Muscle of leg (tissue), 11 donors: ENCODE measurements around the gene SFTPA2. TPM values are rescaled to one million over a fixed set of nuclear protein-coding genes. Genes with fewer than 3 reads are reported as not detected.
A peak's percentile ranks its signal among the peaks of the same experiment; 100 is the strongest.
"Not testable (repeated sequence)": the region's sequence is repeated elsewhere in the genome, so short reads cannot be mapped to it uniquely, and the experiment has no call there.

Experiments
- DNase-seq: peaks from one replicate; pipeline ENCODE4 v3.0.0; 2013
- H3K27ac ChIP-seq: one replicate; pipeline ENCODE4 v1.5.1; 2013; ENCODE audit warnings: mild to moderate bottlenecking, low read length, control low read depth
- H3K27me3 ChIP-seq: one replicate; pipeline ENCODE4 v1.6.1; 2013; ENCODE audit warnings: low read length; ENCODE audit not compliant: control insufficient read depth, insufficient read depth
- H3K36me3 ChIP-seq: one replicate; pipeline ENCODE4 v1.6.1; 2013; ENCODE audit warnings: low read length; ENCODE audit not compliant: control insufficient read depth, insufficient read depth
- H3K4me1 ChIP-seq: one replicate; pipeline ENCODE4 v1.6.1; 2013; ENCODE audit warnings: low read length; ENCODE audit not compliant: control insufficient read depth, insufficient read depth
- H3K4me3 ChIP-seq: one replicate; pipeline ENCODE4 v1.5.1; 2013; ENCODE audit warnings: low read length, control low read depth
- H3K9me3 ChIP-seq: replicated peaks from 2 replicates; pipeline ENCODE4 v1.6.1; 2013; ENCODE audit warnings: low read depth, low read length; ENCODE audit not compliant: control insufficient read depth
- WGBS: methylation state at CpG from one replicate; pipeline ENCODE4 v1.1.5; 2013; ENCODE audit warnings: missing lambda C conversion rate; ENCODE audit not compliant: insufficient coverage; 5-methylcytosine and 5-hydroxymethylcytosine counted together
- polyA plus RNA-seq, 8 donors: library from polyadenylated mRNA; unstranded; fragments of 120-200 nt; gene quantifications; one replicate each; pipeline versions ENCODE4 v1.2.1 to v1.2.3, GENCODE V29; 2013; ENCODE audit warnings: inconsistent platforms in 1 of 8, low replicate concordance in 1 of 8; ENCODE audit not compliant: insufficient read length in 8 of 8, insufficient read depth in 1 of 8
- total RNA-seq: library from RNA; stranded (reverse); fragments of 120-200 nt; gene quantifications from one replicate; pipeline ENCODE4 v1.2.4, GENCODE V29; 2013

Gene SFTPA2
- total and polyA plus RNA-seq, 9 donors, result 0.05 to 0.69 (median 0.06) TPM; not detected in 6

DNA sequence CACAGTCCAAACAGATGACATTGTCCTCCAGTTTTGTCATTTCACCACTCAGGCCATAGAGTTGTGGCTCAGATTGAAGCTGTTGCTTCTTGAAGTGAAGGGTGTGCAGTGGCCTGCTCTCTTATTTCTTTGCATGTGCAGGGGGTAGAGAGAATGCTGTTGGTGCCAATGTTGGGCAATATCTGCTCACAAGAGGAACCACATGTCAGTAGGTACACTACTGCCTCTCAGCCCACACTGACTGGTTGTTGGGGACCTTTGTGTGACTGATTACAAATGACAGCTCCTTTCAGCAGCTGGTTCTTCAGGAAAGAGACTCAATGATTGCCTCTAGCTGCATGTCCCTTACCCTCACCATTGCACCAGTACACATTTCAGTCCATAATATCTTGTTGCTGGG, 28.6 kb upstream of the SFTPA2 start:
- Histone ChIP-seq H3K4me3 (no peak overlapping the region), H3K9me3 (no peaks in the 10 kb centered on the region), H3K27me3 (no peaks in the 10 kb centered on the region), H3K4me1 (no peaks in the 10 kb centered on the region), H3K36me3 (no peaks in the 10 kb centered on the region), H3K27ac (no peak overlapping the region)
- no peak for DNase-seq

DNA sequence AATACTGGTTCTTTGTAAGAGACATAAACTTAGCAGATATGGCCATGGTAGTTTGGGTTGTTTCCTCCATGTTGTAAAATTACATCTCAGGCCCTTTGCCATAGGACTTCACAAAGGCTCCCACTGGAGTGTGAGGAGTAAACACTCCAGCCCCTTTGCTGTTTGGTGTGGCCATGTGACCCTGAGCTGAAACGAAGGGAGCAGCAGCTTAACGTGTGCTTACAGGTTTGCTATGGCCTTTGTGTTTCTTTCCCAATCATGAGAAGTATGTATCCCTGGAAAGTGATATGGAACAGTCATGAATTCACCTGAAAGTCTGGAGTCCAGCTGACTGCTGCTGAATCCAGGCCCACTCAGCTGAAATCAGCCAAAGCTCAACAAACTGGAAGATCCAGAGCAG, 26.7 kb upstream of the SFTPA2 start:
- 68% methylated on average over 2 of the region's 2 CpGs for WGBS
- no peaks in the 10 kb centered on the region for H3K27me3 ChIP-seq
- no peaks in the 10 kb centered on the region for H3K4me1 ChIP-seq
- DNase-seq, result no peak
- H3K4me3 ChIP-seq, result no peak overlapping the region
- no peak overlapping the region for H3K27ac ChIP-seq
- H3K36me3 ChIP-seq, result no peaks in the 10 kb centered on the region
- no peaks in the 10 kb centered on the region for H3K9me3 ChIP-seq

DNA sequence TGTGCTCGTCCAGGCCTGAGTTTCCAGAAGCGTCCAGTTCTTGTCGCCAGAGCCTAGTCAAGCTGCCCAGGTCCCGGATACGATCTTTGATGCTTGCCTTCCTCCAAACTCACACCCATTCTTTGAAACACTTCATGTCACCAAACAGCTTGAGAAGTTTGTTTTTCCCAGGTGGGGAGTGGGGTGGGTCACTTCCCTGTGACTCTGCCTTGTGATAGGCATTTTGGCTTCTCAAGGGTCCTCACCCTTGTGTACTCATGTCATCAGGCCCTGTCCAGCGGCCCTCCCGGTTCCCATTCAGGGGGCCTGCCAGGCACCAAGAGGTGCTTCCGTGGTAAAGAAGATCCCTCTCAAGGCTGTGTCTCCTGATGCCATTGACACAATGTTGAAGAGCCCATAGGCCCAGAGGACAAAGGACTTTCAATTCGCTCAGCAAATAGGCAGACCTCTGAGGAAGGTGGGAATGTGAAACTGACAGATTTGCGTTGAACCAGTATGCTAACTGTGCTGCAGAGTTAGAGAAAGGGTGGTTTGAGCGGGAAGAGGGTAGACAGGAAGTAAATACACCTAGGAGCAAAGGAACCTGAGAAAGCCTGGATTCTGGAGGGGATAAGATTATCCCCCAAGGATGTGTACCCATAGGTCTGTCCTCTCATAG, 25.8 kb upstream of the SFTPA2 start:
- Histone ChIP-seq H3K4me1 (no peaks in the 10 kb centered on the region), H3K27ac (no peak overlapping the region), H3K36me3 (no peaks in the 10 kb centered on the region), H3K27me3 (no peaks in the 10 kb centered on the region), H3K9me3 (no peaks in the 10 kb centered on the region), H3K4me3 (no peak overlapping the region)
- no peak for DNase-seq
- 92% methylated on average over 9 of the region's 11 CpGs for WGBS

DNA sequence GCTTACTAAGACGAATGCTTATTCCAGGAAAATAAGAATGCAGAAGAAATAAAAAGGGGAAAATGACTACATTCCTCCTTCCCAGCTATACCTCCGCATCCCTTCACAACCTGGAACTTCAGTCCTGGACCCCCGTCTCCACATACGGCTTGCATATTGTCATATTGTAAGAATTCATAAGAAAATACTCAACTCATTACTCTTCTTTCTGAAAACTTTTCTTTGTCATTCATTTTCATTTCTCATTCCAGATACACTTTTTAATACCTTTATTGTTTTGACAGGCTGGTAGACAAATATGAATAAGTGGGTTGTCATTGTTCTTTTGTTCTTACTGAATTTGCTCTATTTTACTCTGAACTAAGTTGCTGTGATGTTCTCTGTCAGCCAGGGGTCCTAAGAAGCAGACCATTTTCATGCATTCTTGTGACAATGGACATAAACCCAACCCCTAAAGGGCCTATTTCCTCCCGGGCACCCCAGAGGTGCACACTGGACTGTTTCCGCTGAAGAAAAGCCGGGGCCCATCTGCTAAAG, 23.3 kb upstream of the SFTPA2 start:
- no peak for DNase-seq
- H3K27me3 ChIP-seq, result no peaks in the 10 kb centered on the region
- 100% methylated on average over 1 of the region's 7 CpGs for whole genome bisulfite sequencing
- H3K9me3 ChIP-seq, result no peaks in the 10 kb centered on the region
- H3K36me3 ChIP-seq, result no peaks in the 10 kb centered on the region
- no peaks in the 10 kb centered on the region for H3K4me1 ChIP-seq
- H3K4me3 ChIP-seq, result no peak overlapping the region
- no peak overlapping the region for H3K27ac ChIP-seq

DNA sequence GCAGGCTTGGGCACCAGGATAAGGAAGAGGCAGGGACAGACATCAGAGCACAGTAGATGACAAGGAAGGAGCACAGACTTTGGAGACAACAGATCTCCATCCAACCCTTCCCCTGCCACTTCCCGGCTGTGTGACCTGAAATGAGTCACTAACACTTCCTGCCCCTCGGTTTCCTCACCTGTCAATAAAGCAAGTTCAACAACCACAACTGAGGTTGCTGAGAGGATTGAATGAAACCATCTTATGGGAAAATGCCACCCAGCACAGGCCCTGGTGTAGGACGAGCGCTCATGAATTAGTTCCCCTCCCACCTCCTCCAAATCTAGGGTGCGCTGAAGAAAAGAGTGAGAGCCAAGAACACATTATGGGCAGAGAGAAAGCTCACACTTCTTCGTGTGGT, 22.7 kb upstream of the SFTPA2 start:
- 60% methylated on average over 1 of the region's 6 CpGs for WGBS

DNA sequence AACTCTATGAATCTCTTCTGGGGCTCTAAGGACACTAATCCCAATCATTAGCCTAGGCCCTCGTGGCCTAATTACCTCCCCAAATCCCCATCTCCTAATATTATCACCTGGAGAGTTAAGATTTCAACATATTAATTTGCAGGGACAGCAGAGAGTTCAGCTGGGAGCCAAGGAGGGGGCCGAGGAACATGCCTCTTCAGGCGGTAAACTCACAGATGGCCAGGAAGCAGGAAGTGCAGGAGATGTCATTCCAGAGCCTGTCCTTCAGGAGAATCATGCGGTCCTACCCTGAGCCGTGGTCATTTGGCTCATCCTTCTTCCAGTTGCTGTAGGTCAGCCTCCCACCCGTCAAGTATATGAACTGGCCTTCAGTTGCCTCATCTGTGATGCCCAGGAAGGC, 21.9 kb upstream of the SFTPA2 start:
- H3K27ac ChIP-seq, result no peak overlapping the region
- no peaks in the 10 kb centered on the region for H3K36me3 ChIP-seq
- no peak for DNase-seq
- no peaks in the 10 kb centered on the region for H3K27me3 ChIP-seq
- H3K9me3 ChIP-seq, result no peaks in the 10 kb centered on the region
- WGBS, result 87% methylated on average over 5 of the region's 6 CpGs
- no peak overlapping the region for H3K4me3 ChIP-seq
- no peaks in the 10 kb centered on the region for H3K4me1 ChIP-seq

More for the DNA sequence above, 22.7 kb upstream of the SFTPA2 start:
- not testable (repeated sequence) for H3K9me3 ChIP-seq, H3K36me3 ChIP-seq, H3K27me3 ChIP-seq, H3K4me3 ChIP-seq, H3K4me1 ChIP-seq, DNase-seq, H3K27ac ChIP-seq

DNA sequence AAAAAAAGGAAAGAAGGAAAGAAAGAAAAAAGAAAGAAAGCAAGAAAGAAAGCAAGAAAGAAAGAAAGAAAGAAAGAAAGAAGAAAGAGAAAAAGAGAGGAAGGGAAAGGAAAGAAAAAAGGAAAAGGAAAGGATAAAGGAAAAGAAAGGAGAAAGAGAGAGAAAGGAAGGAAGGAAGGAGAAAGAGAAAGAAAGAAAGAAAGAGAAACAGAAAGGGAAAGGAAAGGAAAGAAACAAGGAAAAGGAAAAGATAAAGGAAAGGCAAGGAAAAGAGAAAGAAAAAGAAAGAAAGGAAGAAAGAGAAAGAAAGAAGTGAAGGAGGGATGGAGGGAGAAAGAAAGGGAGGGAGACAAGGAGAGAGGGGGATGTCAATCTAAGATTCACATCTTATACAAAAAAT, 20.8 kb upstream of the SFTPA2 start:
- no peaks in the 10 kb centered on the region for H3K27me3 ChIP-seq
- H3K36me3 ChIP-seq, result no peaks in the 10 kb centered on the region
- DNase-seq, result no peak

DNA sequence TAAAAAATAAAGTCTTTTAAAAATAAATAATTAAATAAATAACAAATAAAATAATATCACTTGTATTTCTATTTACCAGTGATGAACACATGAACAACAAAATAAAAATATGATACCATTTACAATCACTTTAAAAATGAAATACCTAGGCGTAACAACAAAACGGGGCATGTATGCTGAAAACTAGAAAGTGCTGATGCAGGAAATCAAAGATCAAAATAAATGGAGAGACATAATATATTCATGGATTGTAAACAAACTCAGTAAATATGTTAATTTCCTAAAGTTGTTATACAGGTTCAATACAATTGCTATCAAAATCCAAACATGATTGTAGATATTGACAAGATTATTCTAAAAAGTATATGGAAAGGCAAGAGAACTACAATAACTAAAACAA, 19.2 kb upstream of the SFTPA2 start:
- H3K9me3 ChIP-seq, result no peaks in the 10 kb centered on the region
- DNase-seq, result no peak
- no CpG with 5 or more reads among the region's 2 CpGs for whole genome bisulfite sequencing
- H3K27me3 ChIP-seq, result no peaks in the 10 kb centered on the region
- no peaks in the 10 kb centered on the region for H3K4me1 ChIP-seq
- H3K36me3 ChIP-seq, result no peaks in the 10 kb centered on the region
- no peak overlapping the region for H3K27ac ChIP-seq
- no peak overlapping the region for H3K4me3 ChIP-seq

More for the DNA sequence above, 20.8 kb upstream of the SFTPA2 start:
- H3K9me3 ChIP-seq, result no peaks in the 10 kb centered on the region
- H3K4me3 ChIP-seq, result no peak overlapping the region
- no peaks in the 10 kb centered on the region for H3K4me1 ChIP-seq
- no peak overlapping the region for H3K27ac ChIP-seq

DNA sequence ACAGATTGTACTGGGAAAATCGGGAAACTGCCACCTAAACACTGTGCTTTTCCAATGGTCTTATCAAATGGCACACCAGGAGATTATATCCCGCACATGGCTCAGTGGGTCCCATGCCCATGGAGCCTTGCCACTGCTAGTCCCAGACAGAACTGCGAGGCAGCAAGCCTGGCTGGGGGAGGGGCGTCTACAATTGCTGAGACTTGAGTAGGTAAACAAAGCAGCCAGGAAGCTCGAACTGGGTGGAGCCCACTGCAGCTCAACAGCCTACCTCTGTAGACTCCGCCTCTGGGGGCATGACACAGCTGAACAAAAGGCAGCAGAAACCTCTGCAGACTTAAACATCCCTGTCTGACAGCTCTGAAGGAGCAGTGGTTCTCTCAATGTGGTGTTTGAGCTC, 10.4 kb upstream of the SFTPA2 start:
- H3K27me3 ChIP-seq, H3K9me3 ChIP-seq, H3K36me3 ChIP-seq, DNase-seq, H3K27ac ChIP-seq, H3K4me3 ChIP-seq, H3K4me1 ChIP-seq: not testable (repeated sequence)
- WGBS, result 80% methylated on average over 5 of the region's 6 CpGs

DNA sequence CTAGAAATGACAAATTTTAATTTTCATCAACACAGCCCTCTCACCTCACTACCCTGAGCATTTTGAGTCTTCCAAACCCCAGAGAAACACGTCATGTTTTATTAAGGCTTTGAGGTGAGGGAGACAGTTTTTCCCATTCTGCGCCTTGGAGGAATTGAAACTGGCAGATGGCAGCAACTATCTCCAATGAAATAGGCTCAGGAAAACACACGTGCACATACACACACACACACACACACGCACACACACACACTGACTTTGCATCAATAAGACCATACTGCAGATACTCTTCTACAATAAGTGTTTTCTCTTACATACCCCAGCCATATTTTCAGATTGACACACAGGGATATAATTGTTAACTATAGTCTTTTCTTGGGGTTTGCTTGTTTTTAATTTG, 3.2 kb upstream of the SFTPA2 start:
- H3K27ac ChIP-seq, result no peak overlapping the region
- H3K36me3 ChIP-seq, result no peaks in the 10 kb centered on the region
- DNase-seq, result peak; percentile 23
- peaks cover 5% of the 10 kb centered on the region for H3K4me1 ChIP-seq
- 33% methylated on average over 1 of the region's 4 CpGs for WGBS
- H3K9me3 ChIP-seq, result no peaks in the 10 kb centered on the region
- H3K4me3 ChIP-seq, result no peak overlapping the region
- peaks cover 5% of the 10 kb centered on the region for H3K27me3 ChIP-seq
